H1 (cell line): ENCODE data around the gene YOD1. TPM values are rescaled to one million over a fixed set of nuclear protein-coding genes. Genes with fewer than 3 reads are reported as not detected.

Experiments
- ASH2L ChIP-seq: fragments of 200-600, 300-600 bp; sonication (generic); IDR thresholded peaks from one replicate; pipeline ENCODE4 v1.7.1; 2017; ENCODE audit warnings: low read length
- BRCA1 ChIP-seq: IDR thresholded peaks from 2 replicates; pipeline ENCODE4 v1.6.1; 2012; ENCODE audit warnings: low read depth, low read length, improper control_type of control experiment
- E2F6 ChIP-seq: IDR thresholded peaks from 2 replicates; pipeline ENCODE4 v1.6.1; 2012; ENCODE audit warnings: inconsistent platforms
- PHF8 ChIP-seq: fragments of 200-600 bp; sonication (generic); conservative IDR thresholded peaks from 2 replicates; pipeline ENCODE4 v1.7.1; 2012; ENCODE audit warnings: low read depth, mild to moderate bottlenecking, inconsistent platforms, low read length, moderate library complexity
- RAD21 ChIP-seq, 2 experiments: IDR thresholded peaks in 1 of 2; conservative IDR thresholded peaks in 1 of 2; 2 replicates each; pipeline ENCODE4 v1.6.1; 2011; ENCODE audit warnings: low read depth in 2 of 2, low read length in 2 of 2, improper control_type of control experiment in 1 of 2, inconsistent platforms in 1 of 2, mild to moderate bottlenecking in 1 of 2, moderate library complexity in 1 of 2
- RXRA ChIP-seq: IDR thresholded peaks from 2 replicates; pipeline ENCODE4 v1.6.1; 2011; ENCODE audit warnings: low read depth, mild to moderate bottlenecking, low read length, moderate library complexity; ENCODE audit not compliant: insufficient read depth
- TCF12 ChIP-seq: IDR thresholded peaks from 2 replicates; pipeline ENCODE4 v1.6.1; 2011; ENCODE audit warnings: low read depth, mild to moderate bottlenecking, low read length
- polyA plus RNA-seq, 7 experiments: library from polyadenylated mRNA; depleted of rRNA in 3 of 7; stranded (reverse) in 5 of 7; unstranded in 2 of 7; fragments of >200 nt in 5 of 7; fragments of 200-250 nt in 2 of 7; gene quantifications; 1 replicate in 5 of 7; 2 replicates in 1 of 7; 4 replicates in 1 of 7; pipeline versions ENCODE4 v1.2.1 to v1.2.3, GENCODE V29; 2011 to 2013; ENCODE audit warnings: missing spikeins in 2 of 7, mixed read lengths in 2 of 7
- total RNA-seq: library from RNA; stranded (reverse); fragmentation: NEBNext Ultra II Directional; extraction: Animal tissue kit (Norgen Biotek cat#: 25700); gene quantifications from 2 replicates; pipeline ENCODE4 v1.2.1, GENCODE V29; 2021

YOD1 gene
- total and polyA plus RNA-seq, 2 of the 8 experiments (the other 6 are each of a cell fraction or from before 2014, with no cell fraction given), result 1.9 to 11.8 TPM

GRCh38 chr1:207007352-207008033 lies 43.5 kb downstream of the YOD1 start (continued):
- TF ChIP-seq E2F6, result no peak
- TF ChIP-seq BRCA1, result no peak
- no peak for TF ChIP-seq RXRA
- TF ChIP-seq ASH2L, result no peak
- TF ChIP-seq RAD21 (IDR thresholded peaks at IDR 0.05 in 1 of 2, conservative IDR thresholded peaks at IDR 0.05 in 1 of 2; ENCODE audit: low read depth in 2 of 2, low read length in 2 of 2), result no peak
- TF ChIP-seq PHF8, result no peak
- no peak for TF ChIP-seq TCF12
